GM10248 (cell line): ENCODE results near the gene LRRC37A3.
"Not testable (repeated sequence)": the region's sequence is repeated elsewhere in the genome, so short reads cannot be mapped to it uniquely, and the experiment has no call there.

ENCODE experiments used
- CTCF ChIA-PET: fragments of 300-600 bp; sonication (Branson Sonifier 250); formaldehyde crosslinking; extraction: SDS; loops from one replicate; lab custom pipeline; 2021; ENCODE audit warnings: antibody characterized with exemption; lab: Yijun Ruan, JAX
- POLR2A ChIA-PET: fragments of 350-650 bp; sonication (Branson Sonifier 250); formaldehyde crosslinking; extraction: SDS; loops from one replicate; lab custom pipeline; 2020; ENCODE audit warnings: antibody characterized with exemption; lab: Yijun Ruan, JAX
- DNase-seq: peaks from one replicate; pipeline ENCODE4 v3.0.0; 2012; ENCODE audit errors: extremely low spot score
- CTCF ChIP-seq: IDR thresholded peaks from 2 replicates; pipeline ENCODE4 v1.5.1; 2012; ENCODE audit warnings: mild to moderate bottlenecking, low read depth; ENCODE audit errors: extremely low read depth, missing control alignments, control extremely low read depth

The LRRC37A3 gene

GRCh38 chr17:64919289-64920025, at the start of gene LRRC37A3:
LRRC37A3 (minus strand) TSS chr17:64919478; CDS start chr17:64897257, 22,221 bp downstream.
- POLR2A ChIA-PET = interaction anchor here (1.0 kb wide), 1 partner anchor 9 kb away, joined by 8 read pairs; no protein-coding TSS in a partner anchor
- TF ChIP-seq CTCF = peak; percentile 93
- CTCF ChIA-PET = interaction anchor here (0.7 to 2.3 kb wide), 16 partner anchors 8 to 279 kb away, joined by 3 to 18 read pairs (median 4); partner anchors contain the start of gene SMURF2
- DNase-seq = peak; percentile 90

GRCh38 chr17:64965873-64966287, 46.6 kb upstream of the LRRC37A3 start:
- DNase-seq = peak; percentile 72
- POLR2A ChIA-PET = not testable (repeated sequence)
- CTCF ChIA-PET = interaction anchor here (0.7 to 1.4 kb wide), 3 partner anchors 27 to 216 kb away, joined by 3 to 8 read pairs (median 3); no protein-coding TSS in a partner anchor
- TF ChIP-seq CTCF = peak; percentile 29

GRCh38 chr17:64965256-64965872, 46.1 kb upstream of the LRRC37A3 start:
- POLR2A ChIA-PET, DNase-seq: not testable (repeated sequence)
- CTCF ChIA-PET = interaction anchor here (0.7 to 1.7 kb wide), 4 partner anchors 26 to 217 kb away, joined by 3 to 8 read pairs (median 4); no protein-coding TSS in a partner anchor

GRCh38 chr17:64964796-64965195, 45.5 kb upstream of the LRRC37A3 start:
- CTCF ChIA-PET = interaction anchor here (1.1 to 1.7 kb wide), 4 partner anchors 25 to 134 kb away, joined by 3 to 8 read pairs (median 4); no protein-coding TSS in a partner anchor

GRCh38 chr17:64963814-64964213, 44.5 kb upstream of the LRRC37A3 start:
- CTCF ChIA-PET = interaction anchor here (0.7 to 1.7 kb wide), 4 partner anchors 86 to 180 kb away, joined by 3 to 5 read pairs (median 3); no protein-coding TSS in a partner anchor
- DNase-seq, POLR2A ChIA-PET: not testable (repeated sequence)

More at GRCh38 chr17:64964796-64965195, 45.5 kb upstream of the LRRC37A3 start:
- POLR2A ChIA-PET = no interaction called here
- DNase-seq = no peak
- TF ChIP-seq CTCF = no peak

GRCh38 chr17:64961563-64962378, 42.5 kb upstream of the LRRC37A3 start:
- POLR2A ChIA-PET, DNase-seq: not testable (repeated sequence)
- CTCF ChIA-PET = interaction anchor here (0.7 to 3.7 kb wide), 19 partner anchors 9 to 220 kb away, joined by 3 to 44 read pairs (median 4); partner anchors contain the start of genes LRRC37A3 and RGS9
- peak; percentile 47 for TF ChIP-seq CTCF

- TF ChIP-seq CTCF = no peak
- DNase-seq = no peak
- POLR2A ChIA-PET = no interaction called here
- CTCF ChIA-PET = interaction anchor here (1.0 to 2.0 kb wide), 4 partner anchors 10 to 32 kb away, joined by 4 to 12 read pairs (median 6); partner anchors contain the start of gene LRRC37A3
Observed at GRCh38 chr17:64951877-64952276, 32.6 kb upstream of the LRRC37A3 start.
